Inflammatory macrophage treated with lipopolysaccharide for 1 hour (primary cell): ENCODE results near the gene ARHGAP10.

Experiments used
- DNase-seq, 2 donors: peaks; one replicate each; pipeline ENCODE4 v3.0.0-alpha.2; 2020 to 2022

Gene ARHGAP10

DNA sequence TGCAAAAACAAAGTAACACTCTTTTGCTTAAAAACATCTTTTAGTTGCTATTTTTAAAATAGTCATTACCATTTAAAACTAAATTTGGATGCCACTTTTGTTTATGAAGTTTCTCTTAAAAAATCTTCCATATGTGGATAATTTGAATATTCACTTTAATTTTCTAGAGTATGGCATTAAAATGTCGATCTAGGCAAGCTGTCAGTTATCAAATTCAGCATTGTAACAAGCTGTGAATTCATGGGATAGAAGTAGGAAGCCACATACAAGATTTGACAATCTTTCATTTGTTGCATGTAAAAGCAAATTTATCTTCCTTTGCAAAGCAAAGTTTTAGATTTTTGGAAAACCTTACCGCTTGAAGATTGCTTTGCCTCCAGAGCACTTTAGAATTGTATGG, 191.5 kb downstream of the ARHGAP10 start:
- DNase-seq: no peak

DNA sequence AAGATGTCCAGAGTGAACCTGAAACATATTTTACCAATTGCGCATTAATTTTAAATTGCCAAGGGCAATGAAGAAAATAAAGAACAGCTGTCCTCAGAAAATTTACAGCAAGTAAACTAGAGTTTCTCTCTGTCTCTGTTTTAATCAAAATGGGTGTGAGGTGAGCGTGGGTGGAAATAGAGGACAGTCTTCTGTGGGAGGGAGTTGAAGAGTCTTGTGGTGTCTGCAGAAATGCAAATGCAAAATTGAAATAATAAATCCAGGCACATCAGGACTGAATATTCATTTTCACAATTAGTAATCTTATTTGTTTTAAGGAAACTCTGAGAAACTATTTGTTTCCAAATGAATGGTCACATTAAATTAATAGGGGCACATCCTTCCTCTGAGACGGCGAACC, 192.0 kb downstream of the ARHGAP10 start:
- no peak for DNase-seq

DNA sequence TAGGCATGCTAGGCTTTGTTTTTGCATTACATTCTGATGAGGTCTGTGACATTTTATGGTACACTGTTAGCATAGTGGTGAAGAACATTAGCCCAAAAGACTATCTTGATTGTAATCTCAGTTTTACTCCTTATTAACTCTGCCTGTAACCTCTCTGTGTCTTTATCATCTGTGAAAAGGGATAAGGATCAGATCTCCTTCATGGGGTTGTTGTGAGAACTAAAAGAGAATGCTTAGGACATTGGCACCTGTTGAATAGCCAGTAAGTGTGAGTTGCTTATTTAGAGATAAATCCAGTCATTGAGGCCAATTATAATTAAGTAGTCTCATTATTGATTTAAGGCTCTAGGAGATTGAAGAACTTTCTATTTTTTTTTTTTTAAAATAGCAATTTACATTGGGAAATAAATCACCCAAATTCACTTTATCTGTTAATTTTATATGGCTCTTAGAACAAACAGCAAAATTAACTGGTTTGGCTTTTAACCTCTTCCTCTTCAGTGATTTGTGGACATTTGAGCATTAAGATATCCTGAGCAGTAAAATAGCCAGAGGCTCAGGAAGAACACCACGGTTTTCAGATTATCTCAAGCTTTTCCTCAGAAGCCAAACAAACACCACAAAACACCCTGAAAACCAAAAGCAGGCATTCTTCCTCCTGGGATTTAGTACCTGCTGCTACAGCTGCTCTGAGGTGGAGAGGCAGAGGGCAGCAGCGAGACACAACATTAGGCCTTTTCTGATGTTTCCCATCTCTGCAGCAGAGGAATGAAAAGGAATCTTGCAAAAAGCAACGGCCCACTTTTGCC, 192.9 kb downstream of the ARHGAP10 start:
- no peak for DNase-seq

DNA sequence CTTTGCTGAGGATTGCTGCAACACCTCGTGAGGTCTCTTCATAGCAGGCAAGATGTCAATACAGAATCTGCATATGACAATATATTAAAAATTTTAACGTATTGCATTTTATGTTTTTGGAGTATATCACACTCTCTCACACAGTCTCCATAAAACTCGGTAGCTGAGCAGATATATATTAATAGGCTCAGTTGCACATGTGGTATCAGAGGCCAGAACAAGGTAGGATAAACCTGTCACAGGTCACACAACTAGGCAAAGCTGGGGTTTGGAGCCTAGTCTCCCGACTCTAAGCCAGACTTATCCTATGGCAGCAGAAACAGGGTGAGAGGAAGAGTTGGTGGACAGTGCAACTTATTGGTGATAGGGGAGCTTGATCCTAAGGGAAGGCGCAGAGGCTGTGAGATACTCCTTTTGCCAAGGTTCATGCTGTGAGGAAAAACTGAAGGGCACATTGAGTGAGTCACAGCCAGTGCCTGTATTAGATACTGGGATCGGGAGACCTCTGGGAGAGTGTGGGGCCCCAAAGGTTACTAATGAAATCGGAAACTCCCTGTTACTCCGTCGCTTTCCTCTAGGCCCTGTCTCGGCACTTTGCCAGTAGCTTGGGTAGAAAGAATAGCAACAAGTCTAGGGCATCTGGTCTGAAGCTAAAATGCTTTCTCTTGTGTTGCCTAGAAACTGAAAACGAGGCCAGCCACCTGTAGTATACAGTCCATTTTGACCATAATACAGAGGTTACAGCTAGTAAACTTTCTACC, 195.7 kb downstream of the ARHGAP10 start:
- DNase-seq: no peak

DNA sequence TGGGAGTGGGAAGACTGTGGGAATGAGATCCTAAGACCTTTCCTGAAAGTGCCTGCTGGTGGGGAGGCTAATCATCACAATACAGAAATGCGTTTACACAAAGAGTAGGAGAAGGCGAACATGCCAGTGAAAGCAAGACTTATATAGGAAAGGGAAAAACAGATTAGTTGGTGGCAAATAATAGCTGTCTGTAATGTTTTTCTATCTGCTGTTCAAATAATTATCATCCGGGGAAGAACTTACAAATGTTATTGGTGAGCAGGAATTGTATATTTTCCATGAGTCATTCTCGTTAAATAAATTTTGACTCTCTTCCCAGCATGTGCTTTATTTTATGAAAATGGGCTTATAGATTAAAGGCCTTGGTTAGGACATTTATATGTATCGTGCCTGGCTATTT, 196.5 kb downstream of the ARHGAP10 start:
- no peak for DNase-seq

DNA sequence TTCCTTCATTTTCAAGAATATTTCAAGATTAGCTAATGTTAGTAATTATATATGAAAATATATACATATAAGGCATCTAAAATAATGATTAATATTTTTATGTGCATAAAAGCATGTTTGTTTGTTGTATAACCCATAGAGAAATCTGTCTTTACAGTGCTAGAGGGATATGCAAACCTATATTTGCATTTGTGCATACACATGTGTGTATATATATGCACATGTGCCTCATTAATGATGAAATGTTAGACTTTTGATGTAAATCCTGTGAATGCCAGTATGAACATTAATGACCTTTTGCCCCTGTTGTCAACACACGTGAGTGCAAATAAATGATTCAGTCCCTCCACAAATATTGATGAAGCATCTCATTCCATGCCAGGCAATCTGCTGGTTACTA, 197.9 kb downstream of the ARHGAP10 start:
- no peak for DNase-seq

DNA sequence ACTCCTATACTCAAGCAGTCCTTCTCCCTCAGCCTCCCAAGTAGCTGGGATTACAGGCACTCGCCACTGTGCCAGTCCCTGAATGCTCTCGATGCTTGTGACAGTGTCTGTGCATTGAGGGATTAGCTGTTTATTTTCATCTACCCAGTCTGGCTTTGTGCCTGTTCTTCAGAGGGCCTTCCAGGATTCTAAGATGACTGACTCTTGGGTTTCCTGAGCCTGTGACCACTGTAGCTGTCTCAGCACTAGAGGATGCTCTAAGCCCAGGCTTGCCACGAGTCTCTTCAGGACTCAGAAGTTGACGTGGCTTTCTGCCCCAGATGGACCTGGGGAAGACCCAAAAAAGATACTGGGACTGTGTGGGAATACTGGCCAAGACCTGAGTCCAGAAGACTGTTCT, 201.4 kb downstream of the ARHGAP10 start:
- no peak for DNase-seq

DNA sequence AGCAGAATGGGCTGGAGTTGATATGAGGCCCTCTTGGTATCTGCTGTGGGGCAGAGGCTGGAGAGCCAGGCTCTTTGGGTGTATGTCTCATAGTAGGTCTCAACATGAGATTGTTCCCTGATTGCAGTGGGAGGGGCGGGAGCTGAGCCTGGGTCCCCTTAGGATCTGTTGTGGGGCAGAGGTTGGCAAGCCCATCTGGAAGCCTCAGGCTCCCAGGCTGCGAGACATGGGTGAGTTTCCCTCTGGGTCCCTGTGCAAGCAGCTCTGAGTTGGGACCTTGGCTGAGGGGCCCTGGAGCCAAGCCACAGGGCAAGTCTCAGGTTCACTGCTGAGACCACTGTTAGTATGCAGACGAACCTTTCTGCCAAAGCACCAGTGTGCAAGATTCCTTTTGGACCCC, 201.9 kb downstream of the ARHGAP10 start:
- no peak for DNase-seq

DNA sequence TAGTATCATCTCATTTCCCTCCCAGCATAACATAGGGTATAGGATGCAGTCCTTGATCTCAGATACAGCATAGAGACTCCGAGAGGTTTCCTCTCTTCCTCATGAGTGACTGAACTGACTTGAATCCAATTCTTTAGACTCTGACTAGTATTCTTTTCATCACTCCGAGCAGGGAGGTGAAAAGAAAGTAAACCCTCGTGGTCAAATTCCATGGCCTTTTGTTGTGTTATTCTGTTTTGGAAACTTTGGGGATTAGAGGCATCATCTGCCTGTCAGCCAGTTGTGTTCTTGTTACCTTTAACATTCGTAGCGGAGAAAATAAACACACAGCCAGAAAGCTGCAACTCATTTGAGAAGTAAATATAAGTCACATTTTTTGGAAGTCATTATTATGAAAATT, 206.6 kb downstream of the ARHGAP10 start:
- DNase-seq: no peak

DNA sequence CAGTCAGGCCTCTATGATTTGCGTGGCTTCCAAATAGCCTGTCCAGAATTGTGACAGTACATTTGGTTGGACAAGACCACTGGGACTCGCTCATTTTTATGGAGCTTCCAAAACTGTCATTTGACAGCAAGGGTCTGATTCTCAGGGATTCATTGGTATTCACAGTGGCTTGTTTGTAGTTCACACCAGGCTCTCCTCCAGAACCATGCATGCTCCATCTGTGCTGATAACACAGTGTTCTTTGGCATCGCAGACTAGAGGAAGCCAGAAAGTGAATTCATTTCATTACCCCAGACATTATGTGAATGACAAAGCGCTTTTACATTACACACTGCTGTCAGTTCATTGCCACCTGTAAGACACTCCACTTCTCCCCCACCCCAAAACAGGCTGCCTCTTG, 208.3 kb downstream of the ARHGAP10 start:
- DNase-seq: no peak

DNA sequence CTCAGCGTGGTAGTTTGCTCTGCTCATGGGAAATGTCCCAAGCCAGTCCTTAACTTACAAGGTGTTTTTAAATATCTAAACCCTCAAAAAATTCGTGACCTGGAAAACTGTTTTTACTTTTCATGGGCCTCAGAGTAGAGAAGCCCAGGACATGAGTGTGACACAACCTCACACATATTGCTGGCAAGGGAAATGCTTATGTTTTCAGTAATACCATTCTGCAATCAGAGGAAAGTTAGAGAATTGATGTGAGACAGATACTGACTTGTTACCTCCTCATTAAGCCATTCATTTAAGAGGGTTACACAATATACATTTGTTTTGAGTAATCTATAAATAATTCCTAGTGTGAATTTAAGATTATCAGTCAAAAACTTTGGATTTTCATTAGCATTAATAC, 209.5 kb downstream of the ARHGAP10 start:
- DNase-seq: no peak

DNA sequence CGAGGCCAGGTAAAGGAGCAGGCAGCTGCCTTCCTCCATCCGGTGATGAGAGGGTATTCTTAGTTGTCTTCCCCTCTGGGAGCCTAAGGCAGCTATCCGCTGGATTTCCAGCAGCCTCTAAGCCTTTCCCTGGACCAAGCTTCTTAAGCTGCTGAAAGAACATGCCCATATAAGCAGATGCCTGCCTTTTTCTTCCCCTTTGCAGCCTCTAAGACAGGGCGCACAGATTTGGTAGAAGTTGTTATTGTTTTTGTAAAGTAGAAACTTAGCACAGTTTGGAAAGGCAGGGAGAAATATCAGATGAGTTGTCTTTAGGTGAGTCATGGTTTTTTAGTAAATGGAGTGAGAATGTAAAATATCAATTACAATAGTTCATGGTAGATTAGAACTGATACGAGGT, 210.8 kb downstream of the ARHGAP10 start:
- DNase-seq: no peak

DNA sequence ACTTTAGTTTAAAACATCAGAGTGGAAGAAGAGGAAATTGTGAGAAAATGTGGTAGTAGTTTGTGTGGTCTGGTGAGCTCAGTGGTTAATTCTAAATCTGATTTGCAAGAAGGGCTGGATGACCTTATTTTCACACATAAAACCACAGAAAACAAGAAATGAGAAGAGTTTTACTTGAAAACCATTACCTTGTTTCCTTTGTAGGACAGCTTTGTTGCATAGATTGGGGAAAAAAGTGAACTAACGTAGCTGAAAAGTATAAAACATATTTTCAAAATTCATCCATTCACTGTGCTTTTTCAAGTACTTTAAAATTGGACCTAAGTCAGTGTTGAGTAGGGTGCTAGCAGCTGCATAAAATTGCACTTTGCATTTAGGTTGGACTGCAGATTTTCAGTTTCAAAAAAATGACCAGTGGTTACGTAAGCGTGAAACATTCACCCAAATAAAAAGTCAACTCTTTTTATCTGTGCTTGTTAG, 211.3 kb downstream of the ARHGAP10 start:
- peak in 1 of 2 donors; percentile 27 for DNase-seq

DNA sequence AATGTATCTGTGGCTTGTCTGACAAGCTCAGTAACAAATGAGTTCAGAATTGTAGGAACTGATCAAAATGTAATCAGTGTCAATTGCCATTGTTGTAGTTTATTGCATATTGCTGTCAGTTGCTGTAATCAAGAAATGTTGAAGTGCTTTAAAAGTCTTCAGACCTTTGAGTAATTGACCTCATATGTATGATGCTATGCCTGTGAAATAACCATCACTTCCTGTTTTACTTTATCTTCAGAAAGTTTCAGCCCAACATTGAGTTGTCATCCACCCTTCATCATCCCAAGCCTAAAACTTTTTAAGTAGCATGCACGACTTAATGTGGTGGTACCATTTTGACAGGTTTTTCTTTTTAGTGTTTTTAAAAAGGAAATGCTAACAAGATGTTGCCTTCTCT, 212.4 kb downstream of the ARHGAP10 start:
- DNase-seq: peak; percentile 62 to 69

DNA sequence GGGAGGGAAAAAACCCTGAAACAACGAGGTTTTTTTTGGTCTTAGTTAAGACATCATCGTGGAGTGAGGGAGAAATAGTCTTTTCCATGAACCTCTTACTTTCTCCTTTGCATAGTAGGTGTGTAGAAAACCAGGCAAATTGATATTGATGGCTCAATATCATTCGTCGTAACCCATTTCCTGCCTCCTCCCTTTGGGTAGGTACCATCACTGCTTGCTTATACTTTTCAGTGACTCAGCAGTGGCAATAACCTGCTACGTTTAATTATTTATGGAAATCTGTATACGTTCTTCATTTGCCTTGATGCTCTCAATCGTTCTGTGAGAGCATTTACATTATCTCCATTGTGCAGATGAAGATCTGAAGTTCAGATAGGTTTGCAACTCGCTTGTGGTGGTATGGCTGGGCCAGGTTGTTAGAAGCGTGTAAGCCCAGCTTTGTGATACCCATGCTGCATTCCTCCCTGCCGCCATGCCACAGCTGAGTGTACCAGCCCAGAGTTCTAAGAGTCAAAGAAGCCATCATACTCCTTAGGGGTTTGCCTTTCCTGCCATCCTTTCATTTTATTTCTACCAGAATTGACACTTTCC, 212.9 kb downstream of the ARHGAP10 start:
- DNase-seq: no peak

DNA sequence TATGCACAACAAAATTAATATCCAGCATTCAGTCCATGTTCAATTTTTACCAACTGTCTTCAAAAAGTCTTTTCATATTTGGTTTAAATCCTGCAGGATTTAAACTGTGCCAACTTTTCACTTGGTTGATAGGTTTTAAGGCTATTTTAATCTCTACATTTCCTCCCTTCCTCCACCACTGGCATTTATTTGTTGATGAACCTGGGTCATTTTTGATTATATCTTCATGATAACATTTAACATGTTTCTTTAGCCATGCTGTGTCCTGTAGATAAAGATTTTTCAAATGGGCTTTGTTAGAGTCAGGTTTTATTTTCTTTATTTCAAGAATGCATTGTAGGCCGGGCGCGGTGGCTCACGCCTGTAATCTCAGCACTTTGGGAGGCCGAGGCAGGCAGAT, 216.4 kb downstream of the ARHGAP10 start:
- DNase-seq: no peak

DNA sequence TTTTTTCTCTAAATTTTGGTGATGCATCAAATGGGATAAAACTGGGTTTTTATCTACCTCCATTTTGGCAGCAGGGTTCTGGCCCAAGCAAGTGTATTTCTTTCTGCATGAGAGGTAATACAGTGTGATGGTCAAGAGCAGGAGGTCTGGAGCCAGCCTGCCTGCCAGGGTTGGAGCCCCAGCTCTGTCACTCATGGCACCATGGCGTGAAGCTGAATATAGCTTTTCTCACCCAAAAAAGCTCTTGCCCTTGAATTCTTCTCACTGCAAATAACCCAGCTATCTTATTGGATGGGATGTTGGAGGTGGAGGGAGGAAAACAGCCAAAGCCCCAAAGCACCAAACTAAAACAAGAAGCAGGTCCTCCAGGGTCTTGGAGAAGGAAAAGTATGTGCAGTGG, 218.4 kb downstream of the ARHGAP10 start:
- no peak for DNase-seq

DNA sequence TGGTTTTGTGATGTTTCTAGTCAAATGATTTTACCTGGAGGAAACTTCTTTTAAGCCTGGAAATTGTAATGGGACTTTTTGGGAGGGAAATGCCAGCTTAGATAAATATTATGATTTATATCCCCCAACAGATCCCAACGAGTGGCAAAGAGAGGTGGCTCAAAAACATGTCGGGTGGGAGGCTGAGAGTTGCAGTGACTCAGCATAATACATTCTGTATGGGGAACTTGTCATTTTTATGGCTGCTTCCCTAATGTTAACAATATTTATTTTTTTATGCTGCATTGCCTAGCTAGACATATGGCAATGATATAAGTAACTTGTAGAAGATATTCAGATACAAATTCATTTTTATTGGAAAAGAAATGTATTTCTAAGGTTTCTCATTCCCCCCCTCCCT, 219.0 kb downstream of the ARHGAP10 start:
- peak; percentile 35 to 44 for DNase-seq

DNA sequence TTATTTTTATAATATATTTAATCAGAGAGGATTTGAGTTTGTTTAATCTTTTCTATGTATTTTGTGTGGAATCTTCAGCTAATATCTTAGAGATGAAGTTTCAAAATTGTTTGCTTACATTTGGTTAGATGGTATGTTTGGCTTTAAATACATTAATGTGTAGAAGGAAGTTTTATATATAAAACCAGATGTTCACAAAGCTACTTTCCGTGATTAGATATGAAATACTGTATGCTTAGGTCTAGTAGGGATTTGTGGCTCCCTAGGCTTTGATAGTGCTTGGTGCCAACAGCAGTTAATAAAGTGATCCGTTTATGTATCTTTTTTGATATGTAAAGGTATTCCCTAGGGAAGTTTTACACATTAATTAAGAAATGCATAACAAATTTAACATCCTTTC, 223.0 kb downstream of the ARHGAP10 start:
- DNase-seq: no peak

DNA sequence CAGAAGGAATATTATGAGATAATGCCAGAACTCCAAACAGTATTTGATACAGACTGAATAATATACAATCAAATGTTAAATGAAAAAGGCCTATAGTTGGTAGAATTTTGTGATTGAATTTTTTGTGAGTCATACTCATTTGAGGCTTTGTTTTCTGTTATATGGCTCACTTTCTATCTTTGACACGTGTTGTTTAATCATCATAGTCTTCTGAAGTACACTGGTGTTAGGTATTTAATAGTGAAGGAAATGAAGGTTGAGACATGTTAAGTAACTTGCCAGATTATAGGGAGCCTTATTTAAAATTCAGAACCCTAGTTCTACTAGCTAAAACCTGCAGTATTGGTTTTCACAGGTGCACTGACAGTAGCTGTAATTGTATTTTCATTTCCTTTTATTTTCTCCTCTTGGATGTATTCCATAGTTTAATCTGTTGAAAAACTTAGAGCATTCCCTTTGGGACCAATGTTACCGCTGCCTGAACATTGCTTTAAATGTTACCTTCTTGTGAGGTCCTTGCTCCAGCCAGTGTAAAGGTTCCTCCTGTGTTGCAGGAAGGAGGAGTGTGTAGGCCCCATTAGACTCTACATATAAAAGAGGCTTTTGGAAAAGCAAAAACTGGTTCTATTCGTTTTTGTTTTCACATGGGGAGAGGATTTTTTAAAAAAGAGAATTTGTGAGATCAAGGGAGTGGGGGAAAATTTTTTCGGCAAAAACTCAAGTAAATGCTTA, 224.1 kb downstream of the ARHGAP10 start:
- DNase-seq: no peak

DNA sequence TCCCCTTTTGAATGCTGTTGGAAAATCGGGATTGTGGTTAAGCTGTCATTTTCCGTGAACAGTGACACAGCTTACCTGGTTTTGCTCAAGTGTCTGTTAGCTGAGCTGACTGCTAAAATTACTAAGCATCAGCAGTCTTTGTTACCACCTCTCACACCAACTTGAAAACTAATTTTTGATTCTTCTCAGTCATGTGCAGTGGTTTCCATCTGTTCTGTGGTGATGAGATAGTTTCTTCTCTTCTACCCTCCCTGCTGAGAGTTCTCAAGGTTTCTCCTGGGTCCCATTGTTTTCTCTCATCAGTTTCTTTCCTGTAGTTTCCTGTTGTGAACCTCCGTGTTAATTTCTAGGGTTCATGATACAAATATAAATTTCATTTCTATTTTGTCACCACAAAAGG, 225.6 kb downstream of the ARHGAP10 start:
- no peak for DNase-seq

DNA sequence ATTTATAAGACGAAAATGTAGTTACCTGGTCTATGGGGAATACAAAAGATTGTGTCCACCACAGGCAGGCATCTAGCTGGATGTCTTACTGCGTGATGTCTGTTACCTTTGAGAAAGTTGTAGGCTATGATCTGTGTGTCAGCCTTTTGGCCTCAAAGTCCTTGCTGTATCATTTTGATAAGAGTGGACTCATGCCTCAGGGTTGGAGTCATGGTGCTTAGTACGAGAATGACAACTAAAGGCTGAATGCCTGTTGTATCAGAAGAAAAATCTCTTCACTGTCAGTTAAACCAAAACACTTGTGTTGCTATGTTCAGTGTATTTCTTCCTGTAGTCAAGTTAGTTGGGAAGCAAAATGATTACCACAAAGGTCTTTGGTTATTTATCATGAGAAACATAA, 226.2 kb downstream of the ARHGAP10 start:
- no peak for DNase-seq

DNA sequence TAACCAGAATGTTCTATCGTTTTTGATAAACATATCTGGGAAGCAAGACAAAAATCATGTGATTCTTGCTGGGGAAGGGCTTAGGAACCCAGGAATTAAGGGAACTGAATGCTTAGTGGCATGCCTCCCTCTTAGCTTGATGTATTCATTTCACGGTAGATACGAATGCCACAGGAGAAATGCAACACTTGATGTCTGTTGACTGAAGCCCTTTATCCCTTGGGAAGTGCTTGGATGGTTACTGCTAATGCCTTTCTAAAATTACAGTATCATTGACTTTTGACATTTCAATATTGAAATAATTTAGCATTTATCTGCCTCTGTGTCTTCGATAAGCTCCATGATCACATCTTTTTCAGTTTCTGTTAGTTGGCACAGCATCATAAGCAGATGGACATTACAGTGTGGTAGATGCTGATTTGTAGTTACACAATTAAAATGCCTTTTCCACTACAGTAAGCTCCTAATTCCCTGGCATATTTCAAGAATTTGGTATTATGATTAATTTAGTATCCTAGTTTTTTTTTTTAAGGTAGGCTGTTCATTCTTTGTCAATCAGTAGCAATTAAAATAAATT, 226.7 kb downstream of the ARHGAP10 start:
- DNase-seq: no peak
